GM12878 (cell line): ENCODE results near the gene C17orf58.
"Not testable (repeated sequence)": the region's sequence is repeated elsewhere in the genome, so short reads cannot be mapped to it uniquely, and the experiment has no call there.

ENCODE experiments used
- EED ChIP-seq: sonication (generic); IDR thresholded peaks from 2 replicates; pipeline ENCODE4 v1.6.1; 2016; ENCODE audit warnings: antibody characterized with exemption, low read depth
- EZH2 ChIP-seq: IDR thresholded peaks from 2 replicates; pipeline ENCODE4 v1.6.1; 2012; ENCODE audit warnings: low read depth, mild to moderate bottlenecking, control low read depth, inconsistent platforms, low read length, borderline replicate concordance; ENCODE audit not compliant: control insufficient read depth
- POLR2A ChIP-seq: IDR thresholded peaks from 2 replicates; pipeline ENCODE4 v1.6.1; 2011; ENCODE audit warnings: low read depth, mild to moderate bottlenecking, low read length
- TF ChIP-seq, protein P1 (sequence below), 3 experiments: IDR thresholded peaks in 2 of 3; conservative IDR thresholded peaks in 1 of 3; 2 replicates each; pipeline ENCODE4 v1.5.1; 2011; ENCODE audit warnings: low read depth in 3 of 3, low read length in 3 of 3, mild to moderate bottlenecking in 3 of 3, control low read depth in 2 of 3, moderate library complexity in 2 of 3, inconsistent platforms in 1 of 3, mixed read lengths in 1 of 3; ENCODE audit not compliant: control insufficient read depth in 2 of 3, insufficient read depth in 1 of 3; ENCODE audit errors: extremely low read depth in 1 of 3
- TF ChIP-seq, protein P2 (sequence below): IDR thresholded peaks from 2 replicates; pipeline ENCODE4 v1.6.1; 2011; ENCODE audit warnings: low read depth, low read length, improper control_type of control experiment, borderline replicate concordance
- TF ChIP-seq, protein P3 (sequence below): IDR thresholded peaks from 2 replicates; pipeline ENCODE4 v1.6.1; 2011; ENCODE audit warnings: mild to moderate bottlenecking, low read depth, low read length, moderate library complexity; ENCODE audit not compliant: insufficient replicate concordance

DNA sequence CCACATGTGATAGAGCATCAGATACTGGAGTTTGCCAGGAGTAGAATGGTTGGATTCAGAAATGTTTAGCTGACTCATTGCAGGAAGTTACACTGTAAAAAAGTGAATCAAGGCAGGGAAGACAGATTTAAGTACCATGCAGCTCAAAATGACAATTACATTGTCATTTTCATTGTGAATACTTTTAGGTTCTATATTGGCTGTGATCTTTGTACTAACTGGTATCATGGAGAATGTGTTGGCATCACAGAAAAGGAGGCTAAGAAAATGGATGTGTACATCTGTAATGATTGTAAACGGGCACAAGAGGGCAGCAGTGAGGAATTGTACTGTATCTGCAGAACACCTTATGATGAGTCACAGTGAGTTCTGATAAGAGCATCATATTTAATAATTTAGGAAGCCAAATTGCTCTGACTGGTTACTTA is 33.1 kb downstream of the C17orf58 start:
- TF ChIP-seq, protein P1, sequence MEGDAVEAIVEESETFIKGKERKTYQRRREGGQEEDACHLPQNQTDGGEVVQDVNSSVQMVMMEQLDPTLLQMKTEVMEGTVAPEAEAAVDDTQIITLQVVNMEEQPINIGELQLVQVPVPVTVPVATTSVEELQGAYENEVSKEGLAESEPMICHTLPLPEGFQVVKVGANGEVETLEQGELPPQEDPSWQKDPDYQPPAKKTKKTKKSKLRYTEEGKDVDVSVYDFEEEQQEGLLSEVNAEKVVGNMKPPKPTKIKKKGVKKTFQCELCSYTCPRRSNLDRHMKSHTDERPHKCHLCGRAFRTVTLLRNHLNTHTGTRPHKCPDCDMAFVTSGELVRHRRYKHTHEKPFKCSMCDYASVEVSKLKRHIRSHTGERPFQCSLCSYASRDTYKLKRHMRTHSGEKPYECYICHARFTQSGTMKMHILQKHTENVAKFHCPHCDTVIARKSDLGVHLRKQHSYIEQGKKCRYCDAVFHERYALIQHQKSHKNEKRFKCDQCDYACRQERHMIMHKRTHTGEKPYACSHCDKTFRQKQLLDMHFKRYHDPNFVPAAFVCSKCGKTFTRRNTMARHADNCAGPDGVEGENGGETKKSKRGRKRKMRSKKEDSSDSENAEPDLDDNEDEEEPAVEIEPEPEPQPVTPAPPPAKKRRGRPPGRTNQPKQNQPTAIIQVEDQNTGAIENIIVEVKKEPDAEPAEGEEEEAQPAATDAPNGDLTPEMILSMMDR (IDR thresholded peaks at IDR 0.05 in 2 of 3, conservative IDR thresholded peaks at IDR 0.05 in 1 of 3; ENCODE audit: control insufficient read depth in 2 of 3, extremely low read depth in 1 of 3, insufficient read depth in 1 of 3, low read depth in 3 of 3, low read length in 3 of 3) = peak; percentile 38 to 49 (median 48)
- not testable (repeated sequence) for TF ChIP-seq EZH2, EED, POLR2A
- TF ChIP-seq, protein P2, sequence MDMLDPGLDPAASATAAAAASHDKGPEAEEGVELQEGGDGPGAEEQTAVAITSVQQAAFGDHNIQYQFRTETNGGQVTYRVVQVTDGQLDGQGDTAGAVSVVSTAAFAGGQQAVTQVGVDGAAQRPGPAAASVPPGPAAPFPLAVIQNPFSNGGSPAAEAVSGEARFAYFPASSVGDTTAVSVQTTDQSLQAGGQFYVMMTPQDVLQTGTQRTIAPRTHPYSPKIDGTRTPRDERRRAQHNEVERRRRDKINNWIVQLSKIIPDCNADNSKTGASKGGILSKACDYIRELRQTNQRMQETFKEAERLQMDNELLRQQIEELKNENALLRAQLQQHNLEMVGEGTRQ = not testable (repeated sequence)
- TF ChIP-seq, protein P3, sequence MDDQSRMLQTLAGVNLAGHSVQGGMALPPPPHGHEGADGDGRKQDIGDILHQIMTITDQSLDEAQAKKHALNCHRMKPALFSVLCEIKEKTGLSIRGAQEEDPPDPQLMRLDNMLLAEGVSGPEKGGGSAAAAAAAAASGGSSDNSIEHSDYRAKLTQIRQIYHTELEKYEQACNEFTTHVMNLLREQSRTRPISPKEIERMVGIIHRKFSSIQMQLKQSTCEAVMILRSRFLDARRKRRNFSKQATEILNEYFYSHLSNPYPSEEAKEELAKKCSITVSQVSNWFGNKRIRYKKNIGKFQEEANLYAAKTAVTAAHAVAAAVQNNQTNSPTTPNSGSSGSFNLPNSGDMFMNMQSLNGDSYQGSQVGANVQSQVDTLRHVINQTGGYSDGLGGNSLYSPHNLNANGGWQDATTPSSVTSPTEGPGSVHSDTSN = not testable (repeated sequence)
